PFSK-1 (cell line): ENCODE data around the gene ACYP1.

Experiments used
- FOXP2 ChIP-seq: optimal IDR thresholded peaks from 2 replicates; pipeline ENCODE3; 2011; ENCODE audit warnings: borderline replicate concordance, control low read depth, inconsistent platforms; ENCODE audit not compliant: insufficient read depth; ENCODE audit errors: extremely low read length, extremely low read depth
- POLR2AphosphoS5 ChIP-seq: IDR thresholded peaks from 2 replicates; pipeline ENCODE4 v1.6.1; 2012; ENCODE audit warnings: low read depth, mild to moderate bottlenecking, control low read depth, low read length, moderate library complexity
- SIN3A ChIP-seq: IDR thresholded peaks from 2 replicates; pipeline ENCODE4 v1.6.1; 2012; ENCODE audit warnings: mild to moderate bottlenecking, low read length, moderate library complexity, borderline replicate concordance; ENCODE audit not compliant: insufficient read depth
- TAF1 ChIP-seq: IDR thresholded peaks from 2 replicates; pipeline ENCODE4 v1.6.1; 2012; ENCODE audit warnings: low read length, control low read depth, borderline replicate concordance; ENCODE audit not compliant: insufficient read depth

GRCh38 chr14:75070383-75070782, 6.6 kb upstream of the ACYP1 start:
- TF ChIP-seq POLR2AphosphoS5 = no peak
- TF ChIP-seq TAF1 = no peak
- no peak for TF ChIP-seq FOXP2
- no peak for TF ChIP-seq SIN3A
